HG03432 (cell line): ENCODE measurements around the gene SLC36A3.
"Not testable (repeated sequence)": the region's sequence is repeated elsewhere in the genome, so short reads cannot be mapped to it uniquely, and the experiment has no call there.

Source experiments
- ATAC-seq: cut with Tn5 transposase; IDR thresholded peaks from one replicate; pipeline ENCODE4 v1.9.1; 2021; ENCODE audit warnings: mild to moderate bottlenecking, moderate library complexity; ENCODE audit not compliant: unreplicated experiment

Gene SLC36A3

GRCh38 chr5:151262532-151262931 is 41.0 kb downstream of the SLC36A3 start:
- no peak for ATAC-seq

- ATAC-seq = no peak
Measured at GRCh38 chr5:151259931-151260330, 43.6 kb downstream of the SLC36A3 start.

GRCh38 chr5:151258816-151259215 is 44.8 kb downstream of the SLC36A3 start:
- no peak for ATAC-seq

GRCh38 chr5:151258201-151258611 is 45.4 kb downstream of the SLC36A3 start:
- no peak for ATAC-seq

- peak; percentile 34 for ATAC-seq
Measured at GRCh38 chr5:151257731-151258181, 45.8 kb downstream of the SLC36A3 start.

GRCh38 chr5:151255621-151256286 is 47.8 kb downstream of the SLC36A3 start:
- ATAC-seq = peak; percentile 45

- ATAC-seq = not testable (repeated sequence)
Measured at GRCh38 chr5:151254990-151255389, 48.6 kb downstream of the SLC36A3 start.

GRCh38 chr5:151254556-151254955 is 49.0 kb downstream of the SLC36A3 start:
- ATAC-seq = no peak

- ATAC-seq = no peak
Measured at GRCh38 chr5:151253605-151253950, 50.0 kb downstream of the SLC36A3 start.

- peak; percentile 86 for ATAC-seq
Measured at GRCh38 chr5:151252762-151253604, 50.6 kb downstream of the SLC36A3 start, which contains the start of gene GM2A. TSS of gene GM2A (plus strand) at chr5:151253185. CDS start at chr5:151253217, 32 bp downstream.

GRCh38 chr5:151251621-151252020 is 51.9 kb downstream of the SLC36A3 start:
- ATAC-seq = no peak

- ATAC-seq = no peak
Measured at GRCh38 chr5:151251001-151251551, 52.5 kb downstream of the SLC36A3 start.

GRCh38 chr5:151250346-151251000 is 53.1 kb downstream of the SLC36A3 start:
- ATAC-seq = no peak

GRCh38 chr5:151249281-151249680 is 54.3 kb downstream of the SLC36A3 start:
- ATAC-seq = no peak

GRCh38 chr5:151248651-151249050 is 54.9 kb downstream of the SLC36A3 start:
- ATAC-seq = no peak

GRCh38 chr5:151245680-151246219 is 57.8 kb downstream of the SLC36A3 start:
- no peak for ATAC-seq

- ATAC-seq = no peak
Measured at GRCh38 chr5:151244206-151244605, 59.4 kb downstream of the SLC36A3 start.

GRCh38 chr5:151243564-151243963 is 60.0 kb downstream of the SLC36A3 start:
- ATAC-seq = no peak

- no peak for ATAC-seq
Measured at GRCh38 chr5:151243127-151243526, 60.4 kb downstream of the SLC36A3 start.

GRCh38 chr5:151240924-151241635 is 62.5 kb downstream of the SLC36A3 start:
- no peak for ATAC-seq
